HepG2 (cell line): ENCODE measurements around the gene MEF2D. TPM values are rescaled to one million over a fixed set of nuclear protein-coding genes. Genes with fewer than 3 reads are reported as not detected.

Source experiments
- TSC22D2 ChIP-seq: sonication (generic); formaldehyde crosslinking; IDR thresholded peaks from 2 replicates; pipeline ENCODE4 v1.5.1; 2020; ENCODE audit warnings: missing genetic modification reagents, mild to moderate bottlenecking, borderline replicate concordance
- ZFAT ChIP-seq: sonication (generic); formaldehyde crosslinking; conservative IDR thresholded peaks from 2 replicates; pipeline ENCODE4 v1.8.1; 2023; ENCODE audit warnings: missing genetic modification reagents, inconsistent platforms
- polyA plus RNA-seq, 8 experiments: library from polyadenylated mRNA; depleted of rRNA in 3 of 8; stranded (reverse) in 7 of 8; unstranded in 1 of 8; fragments of >200 nt; fragmentation: Illumina TruSeq in 4 of 8; extraction: Trizol in 4 of 8; gene quantifications; 2 replicates each; pipeline versions ENCODE4 v1.2.1 to v1.2.3, GENCODE V29; 2011 to 2016; ENCODE audit warnings: low read depth in 4 of 8, missing spikeins in 1 of 8, mixed read lengths in 1 of 8; ENCODE audit not compliant: insufficient read depth in 1 of 8
- total RNA-seq, 5 experiments: library from RNA; depleted of rRNA; stranded (reverse); fragments of >200 nt; fragmentation: Illumina TruSeq; extraction: Trizol; gene quantifications; 2 replicates each; pipeline ENCODE4 v1.2.3, GENCODE V29; 2016; ENCODE audit warnings: low read depth in 1 of 5
- TF ChIP-seq, protein P1 (sequence below): sonication (generic); formaldehyde crosslinking; IDR thresholded peaks from 2 replicates; pipeline ENCODE4 v1.4.0; 2020; ENCODE audit warnings: mild to moderate bottlenecking, missing genetic modification reagents, borderline replicate concordance
- TF ChIP-seq, protein P2 (sequence below): sonication (generic); formaldehyde crosslinking; IDR thresholded peaks from 2 replicates; pipeline ENCODE4 v1.8.0; 2022; ENCODE audit warnings: low read depth, missing genetic modification reagents
- TF ChIP-seq, protein P3 (sequence below): sonication (generic); IDR thresholded peaks from 2 replicates; pipeline ENCODE4 v1.6.1; 2016; ENCODE audit warnings: low read depth, borderline replicate concordance
- TF ChIP-seq, protein P4 (sequence below): sonication (generic); formaldehyde crosslinking; IDR thresholded peaks from 2 replicates; pipeline ENCODE4 v1.9.0; 2021; ENCODE audit warnings: missing genetic modification reagents, borderline replicate concordance

MEF2D gene
- total and polyA plus RNA-seq, 2 of the 13 experiments (the other 11 are each of a cell fraction or from before 2014, with no cell fraction given): 1.6 to 3.9 TPM

DNA sequence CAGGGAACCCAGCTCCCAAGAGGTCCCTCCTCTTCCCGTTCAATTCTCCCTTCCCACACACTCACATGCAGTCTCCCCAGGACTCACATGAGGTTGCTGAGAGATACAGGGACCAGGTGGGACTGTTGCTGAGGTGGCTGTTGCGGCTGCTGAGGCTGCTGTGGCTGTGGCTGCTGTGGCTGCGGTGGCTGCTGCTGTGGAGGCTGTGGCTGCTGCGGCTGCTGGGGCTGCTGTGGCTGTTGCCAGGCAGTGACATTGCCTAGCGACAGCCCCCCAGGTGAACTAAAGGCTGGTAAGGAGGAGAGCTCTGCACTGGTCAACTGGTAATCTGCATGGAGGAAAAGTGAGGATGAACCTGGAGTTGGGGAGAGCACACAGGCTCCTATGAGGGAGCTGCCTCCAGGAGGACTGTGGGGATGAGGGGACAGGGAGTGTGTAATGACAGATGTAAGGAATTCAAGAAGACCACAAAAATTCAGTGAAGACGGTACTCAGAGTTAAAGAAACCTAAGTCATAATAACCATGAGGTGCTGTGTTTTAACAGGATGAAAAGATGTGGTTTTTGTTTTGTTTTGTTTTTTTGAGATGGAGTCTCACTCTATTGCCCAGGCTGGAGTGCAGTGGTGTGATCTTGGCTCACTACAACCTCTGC, 31.8 kb downstream of the MEF2D start (continued):
- TF ChIP-seq, protein P1, sequence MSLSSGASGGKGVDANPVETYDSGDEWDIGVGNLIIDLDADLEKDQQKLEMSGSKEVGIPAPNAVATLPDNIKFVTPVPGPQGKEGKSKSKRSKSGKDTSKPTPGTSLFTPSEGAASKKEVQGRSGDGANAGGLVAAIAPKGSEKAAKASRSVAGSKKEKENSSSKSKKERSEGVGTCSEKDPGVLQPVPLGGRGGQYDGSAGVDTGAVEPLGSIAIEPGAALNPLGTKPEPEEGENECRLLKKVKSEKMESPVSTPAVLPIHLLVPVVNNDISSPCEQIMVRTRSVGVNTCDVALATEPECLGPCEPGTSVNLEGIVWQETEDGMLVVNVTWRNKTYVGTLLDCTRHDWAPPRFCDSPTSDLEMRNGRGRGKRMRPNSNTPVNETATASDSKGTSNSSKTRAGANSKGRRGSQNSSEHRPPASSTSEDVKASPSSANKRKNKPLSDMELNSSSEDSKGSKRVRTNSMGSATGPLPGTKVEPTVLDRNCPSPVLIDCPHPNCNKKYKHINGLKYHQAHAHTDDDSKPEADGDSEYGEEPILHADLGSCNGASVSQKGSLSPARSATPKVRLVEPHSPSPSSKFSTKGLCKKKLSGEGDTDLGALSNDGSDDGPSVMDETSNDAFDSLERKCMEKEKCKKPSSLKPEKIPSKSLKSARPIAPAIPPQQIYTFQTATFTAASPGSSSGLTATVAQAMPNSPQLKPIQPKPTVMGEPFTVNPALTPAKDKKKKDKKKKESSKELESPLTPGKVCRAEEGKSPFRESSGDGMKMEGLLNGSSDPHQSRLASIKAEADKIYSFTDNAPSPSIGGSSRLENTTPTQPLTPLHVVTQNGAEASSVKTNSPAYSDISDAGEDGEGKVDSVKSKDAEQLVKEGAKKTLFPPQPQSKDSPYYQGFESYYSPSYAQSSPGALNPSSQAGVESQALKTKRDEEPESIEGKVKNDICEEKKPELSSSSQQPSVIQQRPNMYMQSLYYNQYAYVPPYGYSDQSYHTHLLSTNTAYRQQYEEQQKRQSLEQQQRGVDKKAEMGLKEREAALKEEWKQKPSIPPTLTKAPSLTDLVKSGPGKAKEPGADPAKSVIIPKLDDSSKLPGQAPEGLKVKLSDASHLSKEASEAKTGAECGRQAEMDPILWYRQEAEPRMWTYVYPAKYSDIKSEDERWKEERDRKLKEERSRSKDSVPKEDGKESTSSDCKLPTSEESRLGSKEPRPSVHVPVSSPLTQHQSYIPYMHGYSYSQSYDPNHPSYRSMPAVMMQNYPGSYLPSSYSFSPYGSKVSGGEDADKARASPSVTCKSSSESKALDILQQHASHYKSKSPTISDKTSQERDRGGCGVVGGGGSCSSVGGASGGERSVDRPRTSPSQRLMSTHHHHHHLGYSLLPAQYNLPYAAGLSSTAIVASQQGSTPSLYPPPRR: no peak
- TF ChIP-seq ZFAT (CRISPR knock-in tag) (no peak), TSC22D2 (CRISPR knock-in tag) (no peak)
- TF ChIP-seq, protein P2, sequence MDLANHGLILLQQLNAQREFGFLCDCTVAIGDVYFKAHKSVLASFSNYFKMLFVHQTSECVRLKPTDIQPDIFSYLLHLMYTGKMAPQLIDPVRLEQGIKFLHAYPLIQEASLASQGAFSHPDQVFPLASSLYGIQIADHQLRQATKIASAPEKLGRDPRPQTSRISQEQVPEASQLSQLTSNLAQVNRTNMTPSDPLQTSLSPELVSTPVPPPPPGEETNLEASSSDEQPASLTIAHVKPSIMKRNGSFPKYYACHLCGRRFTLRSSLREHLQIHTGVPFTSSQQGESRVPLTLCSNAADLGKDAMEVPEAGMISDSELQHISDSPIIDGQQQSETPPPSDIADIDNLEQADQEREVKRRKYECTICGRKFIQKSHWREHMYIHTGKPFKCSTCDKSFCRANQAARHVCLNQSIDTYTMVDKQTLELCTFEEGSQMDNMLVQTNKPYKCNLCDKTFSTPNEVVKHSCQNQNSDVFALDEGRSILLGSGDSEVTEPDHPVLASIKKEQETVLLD (CRISPR knock-in tag): no peak
- TF ChIP-seq, protein P3, sequence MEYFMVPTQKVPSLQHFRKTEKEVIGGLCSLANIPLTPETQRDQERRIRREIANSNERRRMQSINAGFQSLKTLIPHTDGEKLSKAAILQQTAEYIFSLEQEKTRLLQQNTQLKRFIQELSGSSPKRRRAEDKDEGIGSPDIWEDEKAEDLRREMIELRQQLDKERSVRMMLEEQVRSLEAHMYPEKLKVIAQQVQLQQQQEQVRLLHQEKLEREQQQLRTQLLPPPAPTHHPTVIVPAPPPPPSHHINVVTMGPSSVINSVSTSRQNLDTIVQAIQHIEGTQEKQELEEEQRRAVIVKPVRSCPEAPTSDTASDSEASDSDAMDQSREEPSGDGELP: no peak
- TF ChIP-seq, protein P4, sequence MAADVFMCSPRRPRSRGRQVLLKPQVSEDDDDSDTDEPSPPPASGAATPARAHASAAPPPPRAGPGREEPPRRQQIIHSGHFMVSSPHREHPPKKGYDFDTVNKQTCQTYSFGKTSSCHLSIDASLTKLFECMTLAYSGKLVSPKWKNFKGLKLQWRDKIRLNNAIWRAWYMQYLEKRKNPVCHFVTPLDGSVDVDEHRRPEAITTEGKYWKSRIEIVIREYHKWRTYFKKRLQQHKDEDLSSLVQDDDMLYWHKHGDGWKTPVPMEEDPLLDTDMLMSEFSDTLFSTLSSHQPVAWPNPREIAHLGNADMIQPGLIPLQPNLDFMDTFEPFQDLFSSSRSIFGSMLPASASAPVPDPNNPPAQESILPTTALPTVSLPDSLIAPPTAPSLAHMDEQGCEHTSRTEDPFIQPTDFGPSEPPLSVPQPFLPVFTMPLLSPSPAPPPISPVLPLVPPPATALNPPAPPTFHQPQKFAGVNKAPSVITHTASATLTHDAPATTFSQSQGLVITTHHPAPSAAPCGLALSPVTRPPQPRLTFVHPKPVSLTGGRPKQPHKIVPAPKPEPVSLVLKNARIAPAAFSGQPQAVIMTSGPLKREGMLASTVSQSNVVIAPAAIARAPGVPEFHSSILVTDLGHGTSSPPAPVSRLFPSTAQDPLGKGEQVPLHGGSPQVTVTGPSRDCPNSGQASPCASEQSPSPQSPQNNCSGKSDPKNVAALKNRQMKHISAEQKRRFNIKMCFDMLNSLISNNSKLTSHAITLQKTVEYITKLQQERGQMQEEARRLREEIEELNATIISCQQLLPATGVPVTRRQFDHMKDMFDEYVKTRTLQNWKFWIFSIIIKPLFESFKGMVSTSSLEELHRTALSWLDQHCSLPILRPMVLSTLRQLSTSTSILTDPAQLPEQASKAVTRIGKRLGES: no peak
